Cardiac muscle cell (in vitro differentiated cells and primary cell): Measurements from ENCODE around the gene NBAS. TPM values are rescaled to one million over a fixed set of nuclear protein-coding genes. Genes with fewer than 3 reads are reported as not detected.

Source experiments
- DNase-seq, 2 donors: peaks; one replicate each; pipeline versions ENCODE4 v3.0.0 to v3.0.0-alpha.2; 2010 to 2017; ENCODE audit warnings: low read depth in 1 of 2, low spot score in 1 of 2
- H3K27ac ChIP-seq: fragments of 200-600 bp; sonication (generic); 2 replicates; pipeline ENCODE4 v1.5.1; 2016
- H3K27me3 ChIP-seq: fragments of 200-600 bp; sonication (generic); 2 replicates; pipeline ENCODE4 v1.6.0; 2016; ENCODE audit warnings: control low read depth
- H3K36me3 ChIP-seq: fragments of 200-600 bp; sonication (generic); 2 replicates; pipeline ENCODE4 v1.5.1; 2016; ENCODE audit warnings: control low read depth
- H3K4me1 ChIP-seq: fragments of 200-600 bp; sonication (generic); 2 replicates; pipeline ENCODE4 v1.8.1; 2017; ENCODE audit warnings: low read depth, mild to moderate bottlenecking, mixed run types
- H3K4me3 ChIP-seq: fragments of 200-600 bp; sonication (generic); 2 replicates; pipeline ENCODE4 v1.5.1; 2016; ENCODE audit warnings: mild to moderate bottlenecking
- H3K9me3 ChIP-seq: fragments of 200-600 bp; sonication (generic); 2 replicates; pipeline ENCODE4 v1.5.1; 2017; ENCODE audit warnings: low read depth, mild to moderate bottlenecking, control low read depth
- CTCF ChIP-seq: IDR thresholded peaks from 2 replicates; pipeline ENCODE4 v1.5.1; 2012; ENCODE audit warnings: low read depth, mild to moderate bottlenecking, low read length
- polyA plus RNA-seq: library from polyadenylated mRNA; unstranded; fragments of >200 nt; fragmentation: Nextera tagmentation; extraction: Ambion mirVana; gene quantifications from 2 replicates; pipeline ENCODE4 v1.2.1, GENCODE V29; 2016
- total RNA-seq: library from RNA; depleted of rRNA; stranded (reverse); fragments of >200 nt; gene quantifications from 2 replicates; pipeline ENCODE4 v1.2.3, GENCODE V29; 2016

Gene NBAS
- total and polyA plus RNA-seq, 2 experiments from 2014 or later, result 32.4 to 74.8 TPM

GRCh38 chr2:15230599-15231192 is 330.4 kb downstream of the NBAS start:
- TF ChIP-seq CTCF, result no peak
- H3K4me3 ChIP-seq, result no peak overlapping the region
- no peak overlapping the region for H3K27ac ChIP-seq
- no peaks in the 10 kb centered on the region for H3K9me3 ChIP-seq
- peak in 1 of 2 donors; percentile 14 for DNase-seq
- peaks cover 7% of the 10 kb centered on the region for H3K36me3 ChIP-seq
- H3K27me3 ChIP-seq, result no peaks in the 10 kb centered on the region
- H3K4me1 ChIP-seq, result no peaks in the 10 kb centered on the region

- Histone ChIP-seq H3K36me3 (no peaks in the 10 kb centered on the region), H3K4me1 (no peaks in the 10 kb centered on the region), H3K9me3 (no peaks in the 10 kb centered on the region), H3K4me3 (no peak overlapping the region), H3K27me3 (no peaks in the 10 kb centered on the region), H3K27ac (no peak overlapping the region)
- no peak for DNase-seq
- no peak for TF ChIP-seq CTCF
These were observed 334.5 kb downstream of the NBAS start for GRCh38 chr2:15226661-15227060.

DNA sequence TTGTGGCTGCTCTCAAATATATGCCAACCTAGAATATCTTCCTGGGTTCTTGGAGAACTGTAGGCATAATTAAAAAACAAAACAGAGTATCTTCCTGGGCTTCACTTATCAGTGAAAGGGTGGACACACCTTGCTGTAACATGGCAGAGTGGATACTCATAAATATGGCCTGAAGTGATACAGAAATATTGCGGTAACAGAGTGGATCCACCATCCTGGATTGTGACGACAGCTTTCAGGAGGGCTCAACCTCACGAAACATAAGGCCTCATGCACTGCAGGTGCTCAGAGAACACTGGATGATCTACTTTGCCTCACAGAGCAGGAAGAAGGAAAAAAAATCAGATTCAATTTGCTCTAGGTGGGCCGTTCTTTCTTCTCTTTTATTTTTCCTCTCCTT is 336.0 kb downstream of the NBAS start:
- TF ChIP-seq CTCF, result no peak
- no peaks in the 10 kb centered on the region for H3K4me1 ChIP-seq
- DNase-seq, result no peak
- H3K27ac ChIP-seq, result no peak overlapping the region
- H3K9me3 ChIP-seq, result no peaks in the 10 kb centered on the region
- no peaks in the 10 kb centered on the region for H3K27me3 ChIP-seq
- H3K36me3 ChIP-seq, result no peaks in the 10 kb centered on the region
- H3K4me3 ChIP-seq, result no peak overlapping the region

- DNase-seq, result no peak
- Histone ChIP-seq H3K4me1 (no peaks in the 10 kb centered on the region), H3K36me3 (no peaks in the 10 kb centered on the region), H3K4me3 (no peak overlapping the region), H3K27ac (no peak overlapping the region), H3K9me3 (no peaks in the 10 kb centered on the region), H3K27me3 (no peaks in the 10 kb centered on the region)
- no peak for TF ChIP-seq CTCF
These were observed 336.5 kb downstream of the NBAS start for GRCh38 chr2:15224641-15225040.

- no peaks in the 10 kb centered on the region for H3K36me3 ChIP-seq
- H3K4me3 ChIP-seq, result no peak overlapping the region
- no peak for TF ChIP-seq CTCF
- no peaks in the 10 kb centered on the region for H3K27me3 ChIP-seq
- no peaks in the 10 kb centered on the region for H3K4me1 ChIP-seq
- H3K27ac ChIP-seq, result no peak overlapping the region
- no peaks in the 10 kb centered on the region for H3K9me3 ChIP-seq
- DNase-seq, result peak in 1 of 2 donors; percentile 87
These were observed 337.2 kb downstream of the NBAS start for GRCh38 chr2:15223887-15224286.
